BLaER1 treated with 17β-estradiol and CSF1 and Interleukin-3, amounts not matched to agents 10 nM and 100 nM (cell line): Measurements from ENCODE around the gene CKLF.
A peak's percentile ranks its signal among the peaks of the same experiment; 100 is the strongest.

Source experiments
- H3K27ac ChIP-seq, 11 experiments: shearing (Covaris generic); formaldehyde crosslinking; 2 replicates each; pipeline ENCODE4 v1.8.1; 2022
- H3K27me3 ChIP-seq, 11 experiments: shearing (Covaris generic); formaldehyde crosslinking; 2 replicates each; pipeline ENCODE4 v1.8.1; 2022
- H3K36me3 ChIP-seq, 11 experiments: shearing (Covaris generic); formaldehyde crosslinking; 2 replicates each; pipeline ENCODE4 v1.8.1; 2022
- H3K4me1 ChIP-seq, 10 experiments: shearing (Covaris generic); formaldehyde crosslinking; 2 replicates each; pipeline ENCODE4 v1.8.1; 2022
- H3K4me2 ChIP-seq, 11 experiments: shearing (Covaris generic); formaldehyde crosslinking; 2 replicates each; pipeline ENCODE4 v1.8.1; 2022
- H3K4me3 ChIP-seq, 10 experiments: shearing (Covaris generic); formaldehyde crosslinking; 2 replicates each; pipeline ENCODE4 v1.8.1; 2022
- H3K9ac ChIP-seq, 11 experiments: shearing (Covaris generic); formaldehyde crosslinking; 2 replicates each; pipeline ENCODE4 v1.8.1; 2022
- H3K9me3 ChIP-seq, 11 experiments: shearing (Covaris generic); formaldehyde crosslinking; replicated peaks in 1 of 11; 2 replicates each; pipeline ENCODE4 v1.8.1; 2022
- H4K20me1 ChIP-seq, 11 experiments: shearing (Covaris generic); formaldehyde crosslinking; 2 replicates each; pipeline ENCODE4 v1.8.1; 2022
- Cebpa-rat ChIP-seq, 11 experiments: shearing (Covaris generic); IDR thresholded peaks; 2 replicates each; pipeline ENCODE4 v1.8.1; 2022

Gene CKLF

DNA sequence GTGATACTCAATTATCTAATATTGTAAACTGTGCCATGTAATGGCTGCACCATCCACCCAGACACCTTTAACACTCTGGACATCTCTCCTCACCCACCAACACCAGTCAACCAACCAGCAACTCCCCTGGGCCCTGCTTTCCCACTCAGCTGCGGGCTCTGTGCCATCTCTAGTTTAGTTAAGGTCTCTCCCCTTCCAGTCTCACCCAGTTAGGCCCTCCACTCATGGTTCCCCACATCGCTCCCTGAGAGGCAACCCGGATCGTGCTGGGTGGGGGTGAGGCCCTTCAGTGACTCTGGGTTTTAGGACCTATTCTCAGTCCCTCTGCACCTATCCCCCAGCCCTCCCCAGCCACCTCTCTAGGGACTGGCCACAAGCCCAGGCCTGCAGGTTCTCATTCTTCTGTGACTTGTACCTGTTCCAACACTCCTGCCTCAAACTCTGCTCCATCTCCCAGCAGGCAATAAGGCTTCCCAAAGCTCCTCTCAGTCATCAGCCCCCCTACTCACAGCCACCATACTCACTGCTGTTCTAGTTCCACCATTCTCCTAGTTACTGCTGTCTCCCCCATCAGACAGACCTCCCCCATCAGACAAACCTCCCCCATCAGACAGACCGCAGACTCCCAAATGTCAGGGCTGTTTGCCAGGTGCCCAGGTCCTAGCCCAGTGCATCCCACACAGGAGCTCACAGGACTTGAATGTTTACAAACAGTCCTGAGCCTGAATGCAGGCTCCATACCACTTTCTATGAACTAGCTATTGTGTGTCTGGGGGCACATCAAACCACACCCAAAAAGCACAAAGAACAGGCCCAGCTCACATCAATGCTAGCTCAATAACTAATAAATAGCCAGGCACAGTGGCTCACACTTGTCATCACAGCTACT, 5.0 kb upstream of the CKLF start:
- H3K4me3 ChIP-seq, result peak overlapping the region in 1 of 10 experiments; percentile 64; a peak in 2 of 20 replicates
- no peaks in the 10 kb centered on the region for H4K20me1 ChIP-seq
- H3K27me3 ChIP-seq, result no peaks in the 10 kb centered on the region
- no peak for TF ChIP-seq Cebpa-rat (IDR thresholded peaks at IDR 0.05)
- H3K36me3 ChIP-seq, result peaks cover 0 to 27% (median 0%) of the 10 kb centered on the region in 11 experiments; a peak in 4 of 22 replicates
- peak overlapping the region; percentile 90 to 98 (median 96) for H3K4me2 ChIP-seq
- peak overlapping the region in 10 of 11 experiments; percentile 88 to 99 (median 99); a peak in 18 of 22 replicates for H3K27ac ChIP-seq
- peaks cover 89 to 98% (median 92%) of the 10 kb centered on the region in 10 experiments for H3K4me1 ChIP-seq
- peaks cover 0 to 6% (median 0%) of the 10 kb centered on the region in 11 experiments; a peak in 2 of 22 replicates for H3K9me3 ChIP-seq
- peak overlapping the region in 9 of 11 experiments; percentile 45 to 98 (median 97); a peak in 14 of 22 replicates for H3K9ac ChIP-seq

DNA sequence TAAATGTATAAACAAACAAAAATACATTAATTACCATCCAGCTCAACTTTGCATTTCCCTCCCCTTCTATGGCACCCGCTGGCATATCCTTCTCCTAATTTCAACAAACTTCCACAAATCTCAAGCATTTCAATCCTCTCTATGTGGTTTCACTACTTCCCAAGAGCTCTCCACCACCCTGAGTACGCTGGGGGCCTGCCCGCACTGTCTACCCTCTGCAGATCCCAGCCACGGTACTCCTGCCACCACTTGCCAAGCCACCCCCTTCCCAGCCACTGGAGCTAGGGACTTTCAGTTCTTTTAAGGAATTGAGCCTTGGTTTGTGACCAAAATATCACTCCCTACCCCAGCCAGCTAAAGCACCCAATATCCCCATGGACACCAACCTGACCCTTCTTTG, 4.3 kb upstream of the CKLF start:
- peak overlapping the region in 5 of 10 experiments; percentile 26 to 78 (median 66); a peak in 4 of 20 replicates for H3K4me3 ChIP-seq
- peak overlapping the region; percentile 90 to 98 (median 96) for H3K4me2 ChIP-seq
- H3K9me3 ChIP-seq, result peaks cover 0 to 6% (median 0%) of the 10 kb centered on the region in 11 experiments; a peak in 2 of 22 replicates
- H3K36me3 ChIP-seq, result peaks cover 0 to 24% (median 0%) of the 10 kb centered on the region in 11 experiments; a peak in 4 of 22 replicates
- H4K20me1 ChIP-seq, result no peaks in the 10 kb centered on the region
- H3K27ac ChIP-seq, result peak overlapping the region; percentile 88 to 99 (median 99); a peak in 21 of 22 replicates
- H3K27me3 ChIP-seq, result no peaks in the 10 kb centered on the region
- peak overlapping the region; percentile 89 to 98 (median 97); a peak in 21 of 22 replicates for H3K9ac ChIP-seq
- peaks cover 84 to 95% (median 88%) of the 10 kb centered on the region in 10 experiments for H3K4me1 ChIP-seq
- TF ChIP-seq Cebpa-rat (IDR thresholded peaks at IDR 0.05), result no peak

DNA sequence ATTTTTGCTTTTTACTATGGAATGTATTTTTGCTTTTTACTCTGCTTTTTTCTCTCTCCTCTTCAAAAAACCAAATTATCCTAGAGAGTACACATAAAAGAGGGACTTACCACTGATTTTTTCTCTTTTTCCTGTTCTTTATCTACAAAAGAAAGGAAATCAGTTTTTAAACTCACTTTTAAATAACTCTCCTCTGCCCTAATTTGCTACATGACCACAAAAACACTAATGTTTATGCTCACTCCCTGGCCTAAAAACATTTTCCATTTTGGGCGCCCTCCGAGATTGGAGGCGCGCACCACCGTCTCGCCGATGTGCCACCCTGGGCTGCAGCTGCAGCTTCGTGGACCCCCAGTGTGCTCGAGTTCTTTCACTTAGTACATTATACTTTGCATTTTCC, 3.5 kb upstream of the CKLF start:
- no peaks in the 10 kb centered on the region for H3K27me3 ChIP-seq
- peak overlapping the region; percentile 61 to 78 (median 66) for H3K4me3 ChIP-seq
- H3K27ac ChIP-seq, result peak overlapping the region; percentile 88 to 99 (median 99)
- H3K9me3 ChIP-seq, result peaks cover 0 to 6% (median 0%) of the 10 kb centered on the region in 11 experiments; a peak in 2 of 22 replicates
- no peak for TF ChIP-seq Cebpa-rat (IDR thresholded peaks at IDR 0.05)
- H3K36me3 ChIP-seq, result peaks cover 0 to 17% (median 0%) of the 10 kb centered on the region in 11 experiments; a peak in 9 of 22 replicates
- H3K4me1 ChIP-seq, result peaks cover 82 to 95% (median 85%) of the 10 kb centered on the region in 10 experiments
- peak overlapping the region; percentile 90 to 98 (median 96) for H3K4me2 ChIP-seq
- H3K9ac ChIP-seq, result peak overlapping the region; percentile 89 to 98 (median 97)
- H4K20me1 ChIP-seq, result no peaks in the 10 kb centered on the region

DNA sequence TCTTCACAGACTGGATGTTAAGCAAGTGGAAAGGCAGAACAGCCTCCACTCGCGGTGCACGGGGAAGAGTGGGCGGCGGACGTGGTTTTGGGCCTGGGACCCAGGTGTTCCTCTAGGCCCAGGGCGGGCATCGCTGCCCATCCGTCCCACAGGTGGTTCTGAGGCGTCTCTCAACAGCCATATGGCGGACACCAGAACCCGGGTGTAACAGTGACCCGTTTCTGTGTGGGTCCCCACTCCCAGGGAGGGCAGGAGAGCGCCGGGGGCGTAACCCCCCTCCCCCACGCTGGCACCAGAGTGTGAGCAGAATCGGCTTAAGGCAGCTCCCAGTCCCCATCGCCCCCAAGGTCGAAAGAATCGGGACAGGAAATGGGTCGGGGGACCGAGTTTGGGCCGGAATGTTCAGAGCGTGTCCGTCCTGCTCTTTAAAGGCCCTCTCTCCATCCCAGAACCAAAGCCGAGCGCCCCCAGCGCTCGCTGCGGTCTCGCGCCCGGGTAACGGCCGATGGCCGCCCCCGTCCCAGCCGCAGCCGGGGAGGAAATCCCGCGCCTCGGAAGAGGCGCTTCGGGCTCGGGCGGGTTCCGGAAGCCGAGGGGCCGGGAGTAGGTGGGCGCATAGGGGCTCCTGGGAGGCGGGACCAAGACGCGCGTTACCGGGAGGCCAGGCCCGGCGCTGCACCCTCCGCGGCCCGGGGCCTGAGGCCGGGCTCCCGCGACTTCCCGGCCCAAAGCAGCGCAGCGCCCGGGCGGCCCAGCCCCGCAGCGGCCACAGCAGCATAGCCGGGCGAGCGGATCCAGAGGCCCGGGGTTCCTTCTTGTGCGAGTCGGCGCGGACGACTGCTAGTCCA, 2.9 kb upstream of the CKLF start, which contains the start of gene TK2:
TSS of gene TK2 (minus strand) at position 839 of the 848 bp plus-strand sequence. CDS start at position 778, 61 bp downstream.
- peak within 1 kb of the TSS; percentile 88 to 99 (median 99) for H3K27ac ChIP-seq
- H3K4me1 ChIP-seq, result peaks cover 82 to 95% (median 85%) of the 10 kb centered on the region in 10 experiments
- H3K9me3 ChIP-seq, result peaks cover 0 to 6% (median 0%) of the 10 kb centered on the region in 11 experiments; a peak in 2 of 22 replicates
- peak within 1 kb of the TSS; percentile 90 to 98 (median 96) for H3K4me2 ChIP-seq
- no peaks in the 10 kb centered on the region for H4K20me1 ChIP-seq
- peaks cover 0 to 17% (median 5%) of the 10 kb centered on the region in 11 experiments; a peak in 13 of 22 replicates for H3K36me3 ChIP-seq
- H3K4me3 ChIP-seq, result peak within 1 kb of the TSS; percentile 61 to 78 (median 66)
- no peak for TF ChIP-seq Cebpa-rat (IDR thresholded peaks at IDR 0.05)
- peak within 1 kb of the TSS; percentile 89 to 98 (median 97) for H3K9ac ChIP-seq
- no peaks in the 10 kb centered on the region for H3K27me3 ChIP-seq

- no peaks in the 10 kb centered on the region for H3K9me3 ChIP-seq
- peaks cover 7 to 29% (median 19%) of the 10 kb centered on the region in 11 experiments; a peak in 14 of 22 replicates for H3K36me3 ChIP-seq
- peak overlapping the region; percentile 88 to 99 (median 99); a peak in 20 of 22 replicates for H3K27ac ChIP-seq
- no peak for TF ChIP-seq Cebpa-rat (IDR thresholded peaks at IDR 0.05)
- peaks cover 82 to 97% (median 85%) of the 10 kb centered on the region in 10 experiments for H3K4me1 ChIP-seq
- peak overlapping the region in 9 of 11 experiments; percentile 74 to 98 (median 97); a peak in 16 of 22 replicates for H3K9ac ChIP-seq
- H3K27me3 ChIP-seq, result no peaks in the 10 kb centered on the region
- peak overlapping the region; percentile 90 to 98 (median 96) for H3K4me2 ChIP-seq
- H3K4me3 ChIP-seq, result peak overlapping the region in 4 of 10 experiments; percentile 75 to 89 (median 80); a peak in 5 of 20 replicates
- H4K20me1 ChIP-seq, result peaks cover 0 to 18% (median 0%) of the 10 kb centered on the region in 11 experiments; a peak in 3 of 22 replicates
Measured at GRCh38 chr16:66551348-66551759, 1.0 kb upstream of the CKLF start.

- H3K9ac ChIP-seq, result peak overlapping the region; percentile 74 to 98 (median 96)
- H4K20me1 ChIP-seq, result peaks cover 0 to 23% (median 0%) of the 10 kb centered on the region in 11 experiments; a peak in 4 of 22 replicates
- H3K4me3 ChIP-seq, result peak overlapping the region; percentile 64 to 89 (median 77)
- no peaks in the 10 kb centered on the region for H3K9me3 ChIP-seq
- TF ChIP-seq Cebpa-rat (IDR thresholded peaks at IDR 0.05), result no peak
- H3K4me1 ChIP-seq, result peaks cover 82 to 97% (median 86%) of the 10 kb centered on the region in 10 experiments
- no peaks in the 10 kb centered on the region for H3K27me3 ChIP-seq
- peak overlapping the region; percentile 90 to 98 (median 96) for H3K4me2 ChIP-seq
- peaks cover 4 to 34% (median 20%) of the 10 kb centered on the region in 11 experiments; a peak in 15 of 22 replicates for H3K36me3 ChIP-seq
- peak overlapping the region; percentile 88 to 99 (median 99) for H3K27ac ChIP-seq
Measured at GRCh38 chr16:66551788-66552285, 539 bp upstream of the CKLF start.

- peak overlapping the region; percentile 74 to 98 (median 96) for H3K9ac ChIP-seq
- no peak for TF ChIP-seq Cebpa-rat (IDR thresholded peaks at IDR 0.05)
Measured at GRCh38 chr16:66553223-66553622, 847 bp downstream of the CKLF start.

More at GRCh38 chr16:66553223-66553622, 847 bp downstream of the CKLF start:
- peak overlapping the region; percentile 19 to 99 (median 99); a peak in 21 of 22 replicates for H3K27ac ChIP-seq
- H3K27me3 ChIP-seq, result no peaks in the 10 kb centered on the region
- H3K36me3 ChIP-seq, result peaks cover 11 to 48% (median 32%) of the 10 kb centered on the region in 11 experiments; a peak in 20 of 22 replicates
- H3K4me3 ChIP-seq, result peak overlapping the region; percentile 64 to 89 (median 77)
- H3K9me3 ChIP-seq, result no peaks in the 10 kb centered on the region
- peak overlapping the region; percentile 90 to 98 (median 96) for H3K4me2 ChIP-seq
- peaks cover 82 to 93% (median 86%) of the 10 kb centered on the region in 10 experiments for H3K4me1 ChIP-seq
- peaks cover 0 to 37% (median 4%) of the 10 kb centered on the region in 11 experiments; a peak in 11 of 22 replicates for H4K20me1 ChIP-seq
